PC-9 (cell line): ENCODE measurements around the gene DHFR.

Source experiments
- CTCF ChIP-seq: fragments of 200-600 bp; sonication (generic); conservative IDR thresholded peaks from 2 replicates; pipeline ENCODE4 v1.6.1; 2017; ENCODE audit warnings: mixed run types, antibody characterized with exemption, mild to moderate bottlenecking, moderate library complexity
- EZH2 ChIP-seq: fragments of 200-600 bp; sonication (generic); IDR thresholded peaks from 2 replicates; pipeline ENCODE4 v1.8.0; 2017; ENCODE audit warnings: antibody characterized with exemption, low read depth

- TF ChIP-seq CTCF, result no peak
- TF ChIP-seq EZH2, result no peak
Observed at GRCh38 chr5:80608731-80609130, 46.1 kb downstream of the DHFR start.
